Measurements from ENCODE around the gene EPHB3.
A peak's percentile ranks its signal among the peaks of the same experiment; 100 is the strongest.

EPHB3 gene

DNA sequence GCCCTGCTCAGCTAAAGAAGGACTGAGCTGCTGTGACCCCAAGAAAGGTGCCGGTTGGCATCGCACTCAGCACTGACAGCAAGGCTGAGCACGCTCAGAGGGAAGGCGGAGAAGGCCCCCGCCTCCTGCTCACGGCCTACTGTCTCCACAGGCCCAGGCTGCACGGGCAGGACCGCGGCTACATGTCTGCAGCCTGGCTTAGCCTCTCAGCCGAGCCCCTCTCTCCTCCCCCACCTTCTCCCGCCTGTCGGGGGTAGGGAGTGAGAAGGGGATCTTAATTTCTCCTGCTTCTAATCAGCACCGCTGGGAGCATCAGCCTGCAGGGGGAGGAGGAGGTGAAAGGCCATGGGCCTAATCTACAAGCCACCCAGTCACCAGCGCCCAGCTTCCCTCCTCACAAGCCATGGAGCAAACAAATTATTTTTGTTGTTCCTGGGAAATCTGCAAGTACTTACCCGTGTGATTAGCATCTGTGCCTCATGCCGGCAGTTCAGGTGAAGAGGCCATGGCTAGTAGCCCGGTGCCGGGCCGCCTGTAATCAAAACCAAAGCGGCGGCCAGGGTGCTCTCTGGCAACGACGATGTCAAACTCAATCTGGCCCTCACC, 68.1 kb downstream of the EPHB3 start:
- peak; percentile 27 for DNase-seq
- Histone ChIP-seq H3K9me3 (no peaks in the 10 kb centered on the region), H3K4me1 (peaks cover 12% of the 10 kb centered on the region), H3K36me3 (no peaks in the 10 kb centered on the region), H3K4me3 (ENCODE audit: low read depth, low read length) (no peak overlapping the region), H3K27me3 (no peaks in the 10 kb centered on the region)
- TF ChIP-seq, protein P1, sequence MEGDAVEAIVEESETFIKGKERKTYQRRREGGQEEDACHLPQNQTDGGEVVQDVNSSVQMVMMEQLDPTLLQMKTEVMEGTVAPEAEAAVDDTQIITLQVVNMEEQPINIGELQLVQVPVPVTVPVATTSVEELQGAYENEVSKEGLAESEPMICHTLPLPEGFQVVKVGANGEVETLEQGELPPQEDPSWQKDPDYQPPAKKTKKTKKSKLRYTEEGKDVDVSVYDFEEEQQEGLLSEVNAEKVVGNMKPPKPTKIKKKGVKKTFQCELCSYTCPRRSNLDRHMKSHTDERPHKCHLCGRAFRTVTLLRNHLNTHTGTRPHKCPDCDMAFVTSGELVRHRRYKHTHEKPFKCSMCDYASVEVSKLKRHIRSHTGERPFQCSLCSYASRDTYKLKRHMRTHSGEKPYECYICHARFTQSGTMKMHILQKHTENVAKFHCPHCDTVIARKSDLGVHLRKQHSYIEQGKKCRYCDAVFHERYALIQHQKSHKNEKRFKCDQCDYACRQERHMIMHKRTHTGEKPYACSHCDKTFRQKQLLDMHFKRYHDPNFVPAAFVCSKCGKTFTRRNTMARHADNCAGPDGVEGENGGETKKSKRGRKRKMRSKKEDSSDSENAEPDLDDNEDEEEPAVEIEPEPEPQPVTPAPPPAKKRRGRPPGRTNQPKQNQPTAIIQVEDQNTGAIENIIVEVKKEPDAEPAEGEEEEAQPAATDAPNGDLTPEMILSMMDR (IDR thresholded peaks at IDR 0.05; ENCODE audit: low read depth, low read length): no peak

GRCh38 chr3:184630861-184631471, 69.4 kb downstream of the EPHB3 start:
- Histone ChIP-seq H3K4me1 (peaks cover 25% of the 10 kb centered on the region), H3K27me3 (no peaks in the 10 kb centered on the region), H3K4me3 (ENCODE audit: low read depth, low read length) (no peak overlapping the region), H3K36me3 (no peaks in the 10 kb centered on the region), H3K9me3 (no peaks in the 10 kb centered on the region)
- DNase-seq: no peak
- TF ChIP-seq, protein P1 (IDR thresholded peaks at IDR 0.05; ENCODE audit: low read depth, low read length): no peak

DNA sequence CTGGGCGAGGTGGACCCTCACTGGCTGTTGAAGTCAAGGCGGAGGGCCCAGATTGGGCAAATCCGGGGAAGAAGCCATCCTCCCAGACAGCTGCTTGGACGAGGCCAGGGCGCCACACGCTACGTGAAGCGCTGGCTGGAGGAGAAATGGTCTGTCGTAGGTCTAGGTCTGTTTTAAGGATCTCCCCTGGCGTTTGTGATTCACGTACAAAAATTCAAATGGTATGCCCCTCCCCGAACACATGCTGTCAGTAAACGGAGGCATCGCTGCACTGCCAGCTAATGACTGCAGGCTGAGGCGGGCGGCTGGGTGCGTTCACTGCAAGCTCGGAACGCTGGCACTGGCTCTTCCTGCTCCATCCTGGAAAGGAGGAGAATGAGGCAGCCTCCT, 69.9 kb downstream of the EPHB3 start:
- TF ChIP-seq, protein P1 (IDR thresholded peaks at IDR 0.05; ENCODE audit: low read depth, low read length): no peak
- H3K27me3 ChIP-seq: no peaks in the 10 kb centered on the region
- H3K4me1 ChIP-seq: peaks cover 26% of the 10 kb centered on the region
- H3K4me3 ChIP-seq (ENCODE audit: low read depth, low read length): no peak overlapping the region
- no peak for DNase-seq
- H3K36me3 ChIP-seq: no peaks in the 10 kb centered on the region
- H3K9me3 ChIP-seq: no peaks in the 10 kb centered on the region
